Neural progenitor cell (in vitro differentiated cells): ENCODE measurements around the gene PTRH1.

Source experiments
- EZH2 ChIP-seq: fragments of 200-600 bp; sonication (generic); IDR thresholded peaks from 2 replicates; pipeline ENCODE4 v1.6.1; 2017; ENCODE audit warnings: antibody characterized with exemption, mild to moderate bottlenecking, moderate library complexity
- EZH2phosphoT487 ChIP-seq: fragments of 200-600 bp; sonication (generic); IDR thresholded peaks from 2 replicates; pipeline ENCODE4 v1.6.1; 2017; ENCODE audit warnings: antibody characterized with exemption
- TF ChIP-seq, protein P1 (sequence below): fragments of 200-600 bp; sonication (generic); IDR thresholded peaks from 2 replicates; pipeline ENCODE4 v1.5.1; 2017; ENCODE audit warnings: antibody characterized with exemption, mild to moderate bottlenecking

GRCh38 chr9:127705577-127706379 lies 9.7 kb downstream of the PTRH1 start:
- TF ChIP-seq EZH2 (no peak), EZH2phosphoT487 (no peak)
- TF ChIP-seq, protein P1, sequence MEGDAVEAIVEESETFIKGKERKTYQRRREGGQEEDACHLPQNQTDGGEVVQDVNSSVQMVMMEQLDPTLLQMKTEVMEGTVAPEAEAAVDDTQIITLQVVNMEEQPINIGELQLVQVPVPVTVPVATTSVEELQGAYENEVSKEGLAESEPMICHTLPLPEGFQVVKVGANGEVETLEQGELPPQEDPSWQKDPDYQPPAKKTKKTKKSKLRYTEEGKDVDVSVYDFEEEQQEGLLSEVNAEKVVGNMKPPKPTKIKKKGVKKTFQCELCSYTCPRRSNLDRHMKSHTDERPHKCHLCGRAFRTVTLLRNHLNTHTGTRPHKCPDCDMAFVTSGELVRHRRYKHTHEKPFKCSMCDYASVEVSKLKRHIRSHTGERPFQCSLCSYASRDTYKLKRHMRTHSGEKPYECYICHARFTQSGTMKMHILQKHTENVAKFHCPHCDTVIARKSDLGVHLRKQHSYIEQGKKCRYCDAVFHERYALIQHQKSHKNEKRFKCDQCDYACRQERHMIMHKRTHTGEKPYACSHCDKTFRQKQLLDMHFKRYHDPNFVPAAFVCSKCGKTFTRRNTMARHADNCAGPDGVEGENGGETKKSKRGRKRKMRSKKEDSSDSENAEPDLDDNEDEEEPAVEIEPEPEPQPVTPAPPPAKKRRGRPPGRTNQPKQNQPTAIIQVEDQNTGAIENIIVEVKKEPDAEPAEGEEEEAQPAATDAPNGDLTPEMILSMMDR: no peak
